Activated effector memory CD4-positive, alpha-beta T cell treated with anti-CD3 and anti-CD28 coated beads, Interleukin-2, amount 50 U/mL, for 16 hours (primary cell): ENCODE results near the gene GPR162.
"Not testable (repeated sequence)": the region's sequence is repeated elsewhere in the genome, so short reads cannot be mapped to it uniquely, and the experiment has no call there.

ENCODE experiments used
- DNase-seq: peaks from one replicate; pipeline ENCODE4 v3.0.0-alpha.2; 2020

GPR162 gene

DNA sequence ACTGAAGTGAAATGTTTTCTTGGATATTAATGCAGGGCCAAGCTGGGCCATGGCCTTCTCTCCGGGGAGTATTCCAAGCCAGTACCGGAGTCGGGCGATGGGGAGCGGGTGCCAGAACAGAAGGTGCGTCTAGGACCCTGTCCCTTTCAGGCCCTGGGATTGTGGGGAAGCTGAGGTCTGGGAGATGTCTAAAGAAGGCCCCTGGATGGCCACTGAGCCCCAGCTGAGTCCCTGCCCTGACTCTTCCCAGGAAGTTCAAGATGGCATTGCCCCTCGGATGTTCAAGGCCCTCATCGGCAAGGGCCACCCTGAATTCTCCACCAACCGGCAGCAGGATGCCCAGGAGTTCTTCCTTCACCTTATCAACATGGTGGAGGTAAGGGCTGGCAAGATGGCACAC lies 38.5 kb downstream of the GPR162 start:
- DNase-seq = no peak

DNA sequence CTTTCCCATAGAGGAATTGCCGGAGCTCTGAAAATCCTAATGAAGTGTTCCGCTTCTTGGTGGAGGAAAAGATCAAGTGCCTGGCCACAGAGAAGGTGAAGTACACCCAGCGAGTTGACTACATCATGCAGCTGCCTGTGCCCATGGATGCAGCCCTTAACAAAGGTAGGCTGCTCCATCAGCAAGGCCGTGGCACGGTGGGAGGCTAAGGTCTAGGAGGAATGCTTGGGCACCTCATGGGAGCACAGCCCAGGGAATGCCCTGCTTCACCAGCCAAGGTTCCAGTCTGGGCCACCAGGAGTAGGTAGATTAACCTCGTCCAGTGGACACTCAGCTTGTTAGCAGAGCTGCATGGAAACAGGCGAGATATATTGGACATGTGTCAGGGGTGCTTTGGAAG lies 39.3 kb downstream of the GPR162 start:
- no peak for DNase-seq

DNA sequence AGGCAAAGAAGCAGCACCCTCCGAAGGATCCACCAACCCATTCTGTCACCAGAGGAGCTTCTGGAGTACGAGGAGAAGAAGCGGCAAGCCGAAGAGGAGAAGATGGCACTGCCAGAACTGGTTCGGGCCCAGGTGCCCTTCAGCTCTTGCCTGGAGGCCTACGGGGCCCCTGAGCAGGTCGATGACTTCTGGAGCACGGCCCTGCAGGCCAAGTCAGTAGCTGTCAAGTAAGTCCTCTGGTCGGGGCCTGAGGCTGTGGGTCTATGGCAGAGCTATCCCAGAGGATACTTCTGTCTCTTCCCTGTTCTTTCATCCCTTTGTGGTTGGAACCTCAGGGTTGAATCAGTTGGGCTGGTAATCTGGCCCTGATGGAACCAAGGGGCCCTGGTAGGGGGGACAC lies 39.8 kb downstream of the GPR162 start:
- DNase-seq = no peak

DNA sequence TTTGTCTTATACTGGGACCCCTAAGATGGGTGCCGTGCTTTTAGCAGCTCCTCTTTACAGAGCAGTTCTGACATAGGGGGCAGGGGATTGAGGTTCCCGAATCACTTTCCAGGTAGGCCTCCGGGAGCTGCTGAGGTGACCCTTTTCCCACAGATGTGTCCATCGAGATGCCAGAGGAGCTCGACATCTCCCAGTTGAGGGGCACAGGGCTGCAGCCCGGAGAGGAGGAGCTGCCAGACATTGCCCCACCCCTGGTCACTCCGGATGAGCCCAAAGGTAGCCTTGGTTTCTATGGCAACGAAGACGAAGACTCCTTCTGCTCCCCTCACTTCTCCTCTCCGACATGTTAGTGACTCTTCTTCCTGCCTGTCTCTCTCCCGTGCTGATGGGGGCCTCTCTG lies 41.4 kb downstream of the GPR162 start:
- no peak for DNase-seq

DNA sequence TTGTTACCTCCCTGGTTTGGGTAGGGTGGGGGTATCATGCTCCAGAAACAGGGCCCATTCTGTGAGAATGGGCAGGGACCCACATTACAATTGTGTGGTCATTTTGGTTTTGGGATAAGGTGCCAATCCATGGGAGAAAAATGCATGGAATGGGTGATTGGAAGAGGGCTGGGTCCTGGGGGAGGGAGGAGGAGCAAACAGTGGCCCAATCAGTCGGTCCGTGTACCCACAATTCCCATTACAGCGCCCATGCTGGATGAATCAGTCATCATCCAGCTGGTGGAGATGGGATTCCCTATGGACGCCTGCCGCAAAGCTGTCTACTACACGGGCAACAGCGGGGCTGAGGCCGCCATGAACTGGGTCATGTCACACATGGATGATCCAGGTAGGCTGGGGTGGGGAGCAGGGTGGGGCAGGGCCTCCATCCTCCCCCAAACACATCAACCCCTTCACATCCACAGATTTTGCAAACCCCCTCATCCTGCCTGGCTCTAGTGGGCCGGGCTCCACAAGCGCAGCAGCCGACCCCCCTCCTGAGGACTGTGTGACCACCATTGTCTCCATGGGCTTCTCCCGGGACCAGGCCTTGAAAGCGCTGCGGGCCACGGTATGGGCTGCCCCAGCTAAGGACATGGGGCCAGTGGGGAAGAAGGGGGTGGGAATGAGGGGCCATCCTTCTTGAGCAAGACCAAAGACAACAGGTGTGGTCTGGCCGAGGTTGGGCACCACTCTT lies 42.1 kb downstream of the GPR162 start:
- DNase-seq = no peak

DNA sequence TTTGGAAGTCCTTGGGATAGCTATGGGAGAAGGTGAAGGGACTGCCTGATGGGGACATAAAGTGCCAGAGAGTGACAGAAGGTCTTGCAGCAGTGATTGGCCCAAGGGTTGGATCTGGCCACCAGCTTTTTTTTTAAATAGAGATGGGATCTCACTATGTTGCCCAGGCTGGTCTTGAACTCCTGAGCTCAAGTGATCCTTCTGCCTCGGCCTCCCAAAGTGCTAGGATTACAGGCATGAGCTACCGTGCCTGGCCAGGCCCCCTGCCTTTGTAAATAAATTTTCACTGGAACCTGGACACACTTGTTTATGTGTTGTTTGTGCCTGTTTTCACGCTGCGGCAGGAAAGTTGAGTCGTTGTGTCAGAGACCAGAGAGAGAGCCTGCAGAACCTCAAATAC lies 43.7 kb downstream of the GPR162 start:
- not testable (repeated sequence) for DNase-seq

DNA sequence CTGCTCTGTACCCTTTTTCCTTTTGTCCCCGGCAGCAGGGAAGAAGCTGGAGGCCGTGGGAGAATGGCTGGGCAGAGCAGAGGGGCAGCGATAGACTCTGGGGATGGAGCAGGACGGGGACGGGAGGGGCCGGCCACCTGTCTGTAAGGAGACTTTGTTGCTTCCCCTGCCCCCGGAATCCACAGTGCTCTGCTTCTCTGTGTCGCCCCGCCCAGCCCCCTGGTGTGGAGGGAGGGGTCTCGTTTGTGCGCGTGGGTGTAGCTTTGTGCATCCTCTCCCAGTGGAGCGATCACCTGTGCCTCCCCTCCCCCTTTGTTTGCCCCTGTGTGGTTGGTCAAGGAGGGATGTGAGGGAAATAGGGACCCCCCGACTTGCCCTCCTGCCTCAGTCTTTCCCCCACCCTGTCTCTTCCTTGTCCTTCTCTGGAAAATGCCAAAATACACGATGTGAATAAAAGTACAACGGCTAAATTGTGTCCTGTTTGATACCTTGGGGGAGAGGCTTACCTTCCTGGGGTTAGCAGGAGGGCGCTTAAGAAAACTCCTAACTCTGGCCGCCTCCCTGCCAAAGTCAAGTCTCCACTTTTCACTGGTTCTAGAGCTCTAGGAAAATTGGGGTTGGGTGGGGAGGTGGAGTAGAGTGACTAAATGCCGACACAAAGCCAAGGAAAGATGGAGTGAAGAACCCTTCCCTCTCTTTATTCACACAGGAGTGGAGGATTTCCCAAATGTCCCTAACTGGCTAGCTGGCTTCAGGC lies 44.7 kb downstream of the GPR162 start:
- no peak for DNase-seq

DNA sequence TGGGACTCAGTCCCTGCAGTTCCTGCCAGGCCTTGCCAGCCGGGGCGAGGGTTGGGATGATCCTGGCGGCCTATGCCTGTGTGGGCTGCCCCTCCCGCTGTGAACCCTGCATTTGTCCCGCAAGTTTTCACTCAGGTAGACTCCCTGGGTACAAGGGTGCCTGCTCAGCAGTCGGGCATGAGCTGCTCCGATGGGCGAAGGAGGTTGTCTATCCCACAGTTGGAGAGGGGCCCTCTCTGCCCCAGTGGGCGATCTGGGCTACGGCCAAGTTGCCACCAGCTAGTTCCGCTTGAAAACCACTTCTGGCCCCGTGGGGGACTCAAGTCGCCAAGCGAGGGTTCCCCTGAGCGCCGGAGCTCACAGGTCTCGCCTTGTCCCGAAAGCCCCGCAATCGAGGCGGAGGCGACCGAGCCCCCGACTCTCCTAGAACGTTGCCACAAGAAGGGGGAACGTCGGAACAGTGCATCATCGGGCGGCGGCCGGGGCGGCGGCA lies 45.3 kb downstream of the GPR162 start:
- DNase-seq = no peak

DNA sequence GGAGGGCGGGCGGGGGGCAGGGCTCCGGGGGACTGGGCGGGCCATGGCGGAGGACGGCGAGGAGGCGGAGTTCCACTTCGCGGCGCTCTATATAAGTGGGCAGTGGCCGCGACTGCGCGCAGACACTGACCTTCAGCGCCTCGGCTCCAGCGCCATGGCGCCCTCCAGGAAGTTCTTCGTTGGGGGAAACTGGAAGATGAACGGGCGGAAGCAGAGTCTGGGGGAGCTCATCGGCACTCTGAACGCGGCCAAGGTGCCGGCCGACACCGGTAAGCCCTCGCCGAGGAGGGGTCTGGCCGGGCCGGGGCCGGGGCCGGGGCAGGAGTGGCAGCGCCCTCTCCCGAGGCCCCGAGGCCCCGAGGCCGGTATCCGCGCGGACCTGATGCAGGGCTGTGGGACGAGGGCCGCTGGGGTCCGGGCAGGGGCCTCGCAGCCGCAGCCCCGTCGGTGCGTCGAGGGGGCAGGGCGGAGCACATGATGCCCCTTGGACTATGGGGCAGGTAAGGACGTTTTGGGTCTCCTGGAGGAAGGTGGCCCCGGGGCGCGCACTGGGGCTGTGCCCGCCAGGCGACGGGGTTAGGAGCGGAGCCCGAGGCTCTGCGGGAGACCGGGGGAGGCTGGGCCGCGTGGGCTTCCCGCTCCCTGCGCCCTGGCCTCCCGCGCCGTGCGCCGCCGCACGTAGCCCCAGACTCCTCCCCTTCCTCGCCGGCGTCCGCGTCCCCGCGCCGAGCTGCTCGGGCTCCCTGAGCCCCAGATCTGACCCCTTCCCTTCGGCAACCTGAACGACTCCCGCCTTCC lies 46.0 kb downstream of the GPR162 start, which contains the start of gene TPI1:
Gene TPI1, plus strand, starts transcription at position 119 of the 798 bp plus-strand sequence. Its CDS starts 36 bp downstream, at position 155.
- peak; percentile 92 for DNase-seq

DNA sequence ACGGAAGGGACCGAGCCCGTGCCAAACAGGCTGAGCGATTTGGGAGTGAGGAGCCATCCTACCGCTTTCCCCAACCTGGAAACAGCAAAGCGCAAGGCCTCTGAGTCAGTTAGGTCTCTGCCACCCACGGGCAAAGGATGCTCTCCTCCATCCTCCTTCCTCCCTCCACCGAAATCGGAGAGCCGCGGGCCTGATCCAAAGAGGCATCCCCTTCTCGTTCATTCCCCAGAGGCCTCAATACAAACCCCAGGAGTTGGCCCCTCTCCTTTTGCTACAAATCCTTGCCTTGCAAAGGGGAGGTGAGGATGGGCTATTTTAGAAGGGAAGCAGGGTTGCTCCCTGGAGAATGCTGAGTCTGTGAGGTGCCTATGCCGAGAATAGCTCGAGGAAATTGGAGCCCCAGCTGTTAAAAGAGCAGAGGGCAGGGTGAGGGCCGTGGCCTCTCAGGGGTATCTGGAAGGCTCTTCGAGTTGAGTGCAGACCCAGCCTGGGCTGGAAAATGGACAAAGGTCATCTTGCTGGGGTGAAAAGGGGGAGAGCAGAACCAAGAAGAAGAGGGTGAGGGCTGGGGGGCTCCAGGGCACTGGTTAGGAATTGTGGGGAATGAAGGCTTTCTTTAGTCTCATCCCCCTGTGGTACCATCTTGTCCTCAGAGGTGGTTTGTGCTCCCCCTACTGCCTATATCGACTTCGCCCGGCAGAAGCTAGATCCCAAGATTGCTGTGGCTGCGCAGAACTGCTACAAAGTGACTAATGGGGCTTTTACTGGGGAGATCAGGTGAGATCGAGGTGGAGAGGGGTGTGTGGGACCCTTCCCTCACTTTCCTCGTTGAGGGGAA lies 46.8 kb downstream of the GPR162 start:
- DNase-seq = peak; percentile 70

DNA sequence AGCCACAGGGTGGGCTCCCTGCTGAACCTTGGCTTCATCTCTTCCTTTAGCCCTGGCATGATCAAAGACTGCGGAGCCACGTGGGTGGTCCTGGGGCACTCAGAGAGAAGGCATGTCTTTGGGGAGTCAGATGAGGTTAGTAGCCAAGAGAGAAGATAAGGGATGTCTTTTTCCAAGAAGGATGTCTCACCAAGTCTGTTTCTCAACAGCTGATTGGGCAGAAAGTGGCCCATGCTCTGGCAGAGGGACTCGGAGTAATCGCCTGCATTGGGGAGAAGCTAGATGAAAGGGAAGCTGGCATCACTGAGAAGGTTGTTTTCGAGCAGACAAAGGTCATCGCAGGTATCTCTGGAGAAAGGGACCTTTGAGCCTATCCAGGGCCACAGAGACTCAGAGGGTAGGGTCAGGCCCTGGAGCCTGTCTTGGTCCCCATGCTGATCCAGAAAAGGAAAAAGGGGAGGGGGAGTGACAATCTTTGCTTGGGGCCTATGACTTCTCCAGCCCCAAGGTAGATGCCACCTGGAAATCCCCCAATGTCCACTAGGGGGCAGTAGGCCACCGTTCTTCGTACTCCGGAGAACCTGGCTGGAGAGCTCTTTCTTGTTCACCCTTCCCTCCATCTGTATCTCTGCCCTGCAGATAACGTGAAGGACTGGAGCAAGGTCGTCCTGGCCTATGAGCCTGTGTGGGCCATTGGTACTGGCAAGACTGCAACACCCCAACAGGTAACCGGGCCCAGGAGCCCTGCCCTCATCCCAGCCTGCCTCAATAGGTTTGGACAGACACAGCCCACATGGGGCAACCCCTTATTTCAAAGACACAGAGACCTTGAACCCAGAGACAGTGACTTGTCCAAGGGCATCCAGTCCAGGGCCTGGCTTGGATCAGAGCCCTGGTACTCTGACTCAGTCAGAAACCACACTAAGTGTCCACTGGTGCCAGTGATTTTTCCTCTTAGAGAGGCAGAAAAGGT lies 47.7 kb downstream of the GPR162 start:
- peak; percentile 94 for DNase-seq

DNA sequence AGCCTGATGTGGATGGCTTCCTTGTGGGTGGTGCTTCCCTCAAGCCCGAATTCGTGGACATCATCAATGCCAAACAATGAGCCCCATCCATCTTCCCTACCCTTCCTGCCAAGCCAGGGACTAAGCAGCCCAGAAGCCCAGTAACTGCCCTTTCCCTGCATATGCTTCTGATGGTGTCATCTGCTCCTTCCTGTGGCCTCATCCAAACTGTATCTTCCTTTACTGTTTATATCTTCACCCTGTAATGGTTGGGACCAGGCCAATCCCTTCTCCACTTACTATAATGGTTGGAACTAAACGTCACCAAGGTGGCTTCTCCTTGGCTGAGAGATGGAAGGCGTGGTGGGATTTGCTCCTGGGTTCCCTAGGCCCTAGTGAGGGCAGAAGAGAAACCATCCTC lies 48.7 kb downstream of the GPR162 start:
- DNase-seq = not testable (repeated sequence)

DNA sequence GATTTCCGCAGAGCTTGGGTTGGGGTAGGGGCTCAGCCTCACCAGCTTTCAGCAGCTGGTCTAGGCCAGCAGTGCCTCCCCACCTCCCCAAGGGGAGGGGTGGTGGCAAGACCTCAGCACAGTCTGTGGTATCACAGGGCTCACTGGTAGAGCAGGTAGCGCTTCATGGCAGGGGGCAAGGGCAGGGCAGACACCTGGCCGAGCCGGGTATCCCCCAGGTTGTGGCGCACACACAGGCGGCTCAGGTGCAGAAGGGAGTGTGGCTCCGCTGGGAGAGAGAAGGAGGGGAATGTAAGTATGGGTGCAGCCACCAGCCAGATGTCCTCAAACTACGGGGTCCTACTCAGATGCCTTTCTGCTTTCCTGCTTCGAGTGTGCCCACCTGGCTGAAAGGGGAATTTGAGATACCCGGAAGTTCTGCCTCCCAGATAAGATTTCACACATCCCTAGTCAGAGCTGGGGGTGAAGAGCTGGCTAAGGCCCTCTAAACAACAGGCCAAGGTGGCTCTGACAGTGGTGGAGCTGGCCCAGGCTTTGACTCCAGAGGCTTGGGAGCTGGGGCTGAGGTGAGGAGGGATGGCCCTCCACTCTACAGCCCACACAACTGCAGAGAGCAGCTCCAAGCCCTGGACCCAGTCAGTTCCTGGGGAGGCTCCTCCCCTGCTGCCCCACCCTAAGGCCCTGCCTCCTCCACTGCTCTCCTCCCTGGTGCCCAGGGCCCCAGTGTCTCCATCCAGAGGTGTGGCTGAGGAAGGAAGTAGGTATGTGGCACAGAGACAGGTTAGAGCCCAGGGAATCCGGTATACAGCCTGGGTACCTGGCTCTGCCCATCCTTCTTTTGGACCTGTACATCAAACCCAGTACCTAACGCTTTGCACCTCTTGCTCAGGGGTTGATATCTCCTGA lies 49.7 kb downstream of the GPR162 start:
- peak; percentile 75 for DNase-seq

DNA sequence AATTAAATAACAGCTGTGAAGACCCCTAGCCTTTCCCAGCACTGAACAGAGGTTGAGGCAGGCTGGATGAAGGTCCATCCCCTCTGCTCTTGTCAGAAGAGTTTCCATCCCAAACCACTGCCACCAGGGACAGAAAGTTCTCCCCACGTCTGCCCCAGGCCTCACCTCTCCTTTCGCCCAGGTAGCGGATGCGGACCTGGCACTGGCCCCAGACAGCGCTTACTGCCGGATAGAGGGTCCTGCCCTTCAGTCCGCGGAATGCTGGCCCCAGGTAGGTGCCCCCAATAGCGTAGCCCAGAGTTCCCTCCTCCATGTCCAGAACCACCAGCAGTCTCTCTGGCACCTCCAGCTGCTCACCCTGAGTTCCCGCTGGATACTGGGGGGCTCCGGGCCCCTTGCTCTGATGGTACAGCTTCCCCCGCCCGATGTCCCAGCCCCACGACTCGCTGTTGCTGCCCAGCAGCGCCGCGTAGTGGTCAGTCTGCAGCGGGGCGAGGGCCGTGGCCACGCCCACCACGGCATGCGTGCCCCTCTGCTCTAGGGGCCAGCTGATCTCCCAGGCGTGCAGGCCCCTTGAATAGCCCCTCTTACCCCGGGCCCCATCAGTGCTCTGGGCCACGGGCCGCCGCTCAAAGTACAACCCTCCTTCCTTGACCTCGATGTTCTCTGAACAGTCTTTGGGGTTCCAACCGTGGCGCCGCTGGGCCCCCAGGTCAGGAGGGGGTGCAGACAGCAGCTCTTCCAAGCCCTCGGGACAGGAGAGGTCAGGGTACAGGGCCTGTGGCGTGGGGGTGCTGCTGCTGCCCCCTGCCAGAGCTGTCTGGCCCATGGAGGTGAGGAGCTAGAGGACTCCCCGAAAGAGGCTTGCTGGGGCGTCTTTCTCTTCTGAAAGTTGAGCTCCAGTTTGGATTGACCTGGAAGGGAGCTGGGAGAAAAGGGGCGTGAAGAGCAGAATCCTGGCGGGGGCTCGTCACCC lies 50.7 kb downstream of the GPR162 start:
- peak; percentile 94 for DNase-seq

DNA sequence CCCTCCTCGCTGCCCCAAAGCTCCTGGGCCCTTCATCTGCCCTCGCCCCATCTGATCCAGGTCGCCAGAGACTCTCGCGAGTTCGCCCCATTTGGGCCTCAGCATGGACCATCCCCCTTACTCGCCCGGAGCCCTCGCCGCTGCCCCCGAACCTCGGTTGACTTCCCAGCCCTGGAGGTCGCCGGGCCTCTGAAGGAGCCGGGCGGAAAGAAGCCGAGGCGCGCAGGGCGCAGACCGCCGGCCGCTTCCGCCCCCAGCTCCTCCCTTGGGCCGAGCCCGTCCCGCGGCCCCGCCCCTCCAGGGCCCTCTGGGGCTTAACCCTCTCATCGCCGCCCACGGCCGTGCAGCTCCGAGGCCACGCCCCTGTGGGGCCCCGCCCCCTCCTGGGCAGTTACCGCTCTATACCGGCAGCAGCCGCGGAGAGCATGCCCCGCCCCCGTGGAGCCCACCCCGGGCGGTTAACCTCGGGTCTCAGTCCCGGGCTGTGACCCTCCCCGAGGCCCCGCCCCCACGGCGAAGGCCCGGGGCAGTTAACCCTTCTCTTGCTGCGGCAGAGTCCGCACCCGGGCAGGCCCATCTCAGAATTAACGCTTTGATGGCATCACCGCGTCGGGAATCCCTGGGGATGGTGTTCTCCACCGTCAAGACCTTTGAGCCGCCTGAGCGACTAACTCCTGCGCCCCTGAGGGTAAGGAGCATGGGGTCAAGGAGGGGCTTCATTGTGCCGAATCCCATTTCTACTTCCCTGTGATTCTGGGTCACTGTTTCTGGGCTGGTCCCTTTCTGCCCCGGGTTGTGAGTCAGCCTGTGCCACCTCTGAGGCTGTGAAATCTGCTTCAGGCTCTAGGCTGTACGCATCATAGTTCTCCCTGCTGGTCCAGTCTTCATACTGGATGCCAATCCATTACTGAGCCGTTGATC lies 51.7 kb downstream of the GPR162 start, which contains the start of gene SPSB2:
Gene SPSB2, minus strand, starts transcription at position 210 of the 921 bp plus-strand sequence. CDS start 402 bp downstream, outside the sequence.
- peak; percentile 100 for DNase-seq

DNA sequence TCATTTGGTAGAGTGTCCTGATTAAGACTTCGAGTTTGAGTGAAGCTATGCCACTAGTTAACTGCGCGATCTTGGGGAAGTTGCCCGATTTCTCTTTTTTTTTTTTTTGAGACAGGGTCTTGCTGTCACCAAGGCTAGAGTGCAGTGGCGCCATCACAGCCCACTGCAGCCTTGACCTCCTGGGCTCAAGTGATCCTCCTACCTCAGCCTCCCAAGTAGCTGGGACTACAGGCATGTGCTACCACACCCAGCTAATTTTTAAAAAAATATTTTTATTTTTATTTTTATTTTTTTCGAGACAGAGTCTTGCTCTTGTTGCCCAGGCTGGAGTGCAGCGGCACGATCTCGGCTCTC lies 52.4 kb downstream of the GPR162 start:
- not testable (repeated sequence) for DNase-seq
